Uterus (tissue), 4 donors: Measurements from ENCODE around the gene CLDN7. TPM values are rescaled to one million over a fixed set of nuclear protein-coding genes. Genes with fewer than 3 reads are reported as not detected.

ENCODE experiments used
- DNase-seq, 2 donors: peaks; one replicate each; pipeline ENCODE4 v3.0.0-alpha.2; 2019 to 2020
- H3K27ac ChIP-seq, 2 donors: fragments of 200-600 bp; sonication (generic); 1 replicate in 1 of 2; 2 replicates in 1 of 2; pipeline ENCODE4 v1.5.1; 2016 to 2018
- H3K27me3 ChIP-seq, 2 donors: fragments of 200-600 bp; sonication (generic); one replicate each; pipeline ENCODE4 v1.5.1; 2018 to 2019; ENCODE audit warnings: control low read depth in 1 of 2
- H3K36me3 ChIP-seq, 2 donors: fragments of 200-600 bp; sonication (generic); one replicate each; pipeline ENCODE4 v1.5.1; 2019; ENCODE audit warnings: control low read depth in 1 of 2
- H3K4me1 ChIP-seq, 2 donors: fragments of 200-600 bp; sonication (generic); one replicate each; pipeline ENCODE4 v1.5.1; 2018 to 2019; ENCODE audit warnings: control low read depth in 1 of 2
- H3K4me3 ChIP-seq, 2 donors: fragments of 200-600 bp; sonication (generic); 1 replicate in 1 of 2; 2 replicates in 1 of 2; pipeline ENCODE4 v1.5.1; 2018 to 2019; ENCODE audit warnings: mild to moderate bottlenecking in 1 of 2
- H3K9me3 ChIP-seq, 2 donors: fragments of 200-600 bp; sonication (generic); one replicate each; pipeline ENCODE4 v1.5.1; 2019; ENCODE audit warnings: control low read depth in 1 of 2
- CTCF ChIP-seq, 4 experiments: fragments of 200-600 bp in 2 of 4; fragments of 450-650 bp in 2 of 4; sonication (generic) in 2 of 4; IDR thresholded peaks; one replicate each; pipeline ENCODE4 v1.5.1; 2016 to 2019; ENCODE audit warnings: antibody characterized with exemption in 4 of 4, mild to moderate bottlenecking in 2 of 4, moderate library complexity in 1 of 4
- POLR2A ChIP-seq, 2 donors: fragments of 450-650 bp; IDR thresholded peaks; one replicate each; pipeline ENCODE4 v1.6.1; 2016; ENCODE audit warnings: antibody characterized with exemption in 2 of 2, mild to moderate bottlenecking in 1 of 2, moderate library complexity in 1 of 2
- intact Hi-C: fragments of 100-400 bp; cut with DNase I; formaldehyde crosslinking; loops from one replicate; pipeline ENCODE4 v1.15.1; 2023; ENCODE audit warnings: low total_unique reads
- total RNA-seq, 4 donors: library from RNA; depleted of rRNA in 3 of 4; stranded (reverse); fragments of >200 nt in 3 of 4; gene quantifications; one replicate each; pipeline versions ENCODE4 v1.1.0 to v1.2.4, GENCODE V29; 2014 to 2023
- donor health status: DM: yes; HTN: yes; CAD: no.

Gene CLDN7
- total RNA-seq, 4 donors from 2014 or later: 0.29 to 24.4 (median 0.68) TPM

GRCh38 chr17:7307686-7308624 lies 45.7 kb upstream of the CLDN7 start:
- H3K27me3 ChIP-seq: no peaks in the 10 kb centered on the region
- no peaks in the 10 kb centered on the region for H3K36me3 ChIP-seq
- peak overlapping the region; percentile 64 to 100 for H3K4me3 ChIP-seq
- peaks cover 10 to 17% of the 10 kb centered on the region in 2 donors for H3K4me1 ChIP-seq
- no peaks in the 10 kb centered on the region for H3K9me3 ChIP-seq
- peak; percentile 52 to 68 for DNase-seq
- no peak for TF ChIP-seq POLR2A (IDR thresholded peaks at IDR 0.05)
- peak overlapping the region; percentile 98 to 99 for H3K27ac ChIP-seq
- intact Hi-C loops: no loop called here

- TF ChIP-seq CTCF (IDR thresholded peaks at IDR 0.05): peak in 2 of 4 experiments; percentile 2 to 26
- TF ChIP-seq POLR2A (IDR thresholded peaks at IDR 0.05): peak; percentile 88 to 96
- peak within 1 kb of the TSS; percentile 98 to 99 for H3K27ac ChIP-seq
- intact Hi-C loops: no loop called here
- peak within 1 kb of the TSS; percentile 64 to 100 for H3K4me3 ChIP-seq
- H3K36me3 ChIP-seq: no peaks in the 10 kb centered on the region
- H3K27me3 ChIP-seq: no peaks in the 10 kb centered on the region
- H3K9me3 ChIP-seq: no peaks in the 10 kb centered on the region
- peaks cover 10 to 17% of the 10 kb centered on the region in 2 donors for H3K4me1 ChIP-seq
- peak; percentile 100 for DNase-seq
These were observed 44.8 kb upstream of the CLDN7 start, which contains the start of gene EIF5A for GRCh38 chr17:7306911-7307685. EIF5A (plus strand) TSS chr17:7307628; CDS start chr17:7309636, 2,008 bp downstream.

GRCh38 chr17:7304179-7304578 lies 41.9 kb upstream of the CLDN7 start:
- Histone ChIP-seq H3K27me3 (no peaks in the 10 kb centered on the region), H3K4me3 (no peak overlapping the region), H3K27ac (no peak overlapping the region), H3K4me1 (peaks cover 1 to 3% of the 10 kb centered on the region in 2 donors), H3K36me3 (no peaks in the 10 kb centered on the region), H3K9me3 (no peaks in the 10 kb centered on the region)
- no peak for DNase-seq
- intact Hi-C loops: no loop called here
- TF ChIP-seq CTCF (IDR thresholded peaks at IDR 0.05) (no peak), POLR2A (IDR thresholded peaks at IDR 0.05) (no peak)

- intact Hi-C loops: loop anchor here (2.0 to 10.0 kb wide), 2 partner anchors 16 to 242 kb away; partner anchors contain the start of gene SLC2A4
- H3K4me3 ChIP-seq: no peak overlapping the region
- peak; percentile 78 to 84 for DNase-seq
- H3K27ac ChIP-seq: peak overlapping the region; percentile 33 to 67
- peaks cover 0 to 27% of the 10 kb centered on the region in 2 donors for H3K4me1 ChIP-seq
- TF ChIP-seq CTCF (IDR thresholded peaks at IDR 0.05) (peak; percentile 94 to 98 (median 98)), POLR2A (IDR thresholded peaks at IDR 0.05) (peak in 1 of 2 donors; percentile 30)
- H3K36me3 ChIP-seq: no peaks in the 10 kb centered on the region
- peaks cover 0 to 6% of the 10 kb centered on the region in 2 donors for H3K27me3 ChIP-seq
- no peaks in the 10 kb centered on the region for H3K9me3 ChIP-seq
These were observed 34.0 kb upstream of the CLDN7 start for GRCh38 chr17:7296189-7296861.
